ENCODE measurements around the gene FBXO4. TPM values are rescaled to one million over a fixed set of nuclear protein-coding genes. Genes with fewer than 3 reads are reported as not detected.

FBXO4 gene
- total RNA-seq, 1 experiment from 2014 or later: 9.0 TPM

- peaks cover 3% of the 10 kb centered on the region; the same call in 1 of the 2 replicates for H3K27me3 ChIP-seq (ENCODE audit: insufficient read depth, low read length)
- POLR2A ChIA-PET: no interaction called here
- BruUV-seq (replicated peaks): no TSS peak
- no peak overlapping the region for H3K9ac ChIP-seq (ENCODE audit: low read length)
- H3K9me2 ChIP-seq (ENCODE audit: insufficient read depth): no peaks in the 10 kb centered on the region; the same call in 1 of the 2 replicates
- H3K4me3 ChIP-seq (replicated peaks in 1 of 2; ENCODE audit: low read depth in 1 of 2, low read length in 2 of 2): no peak overlapping the region
- no peaks in the 10 kb centered on the region for H4K20me1 ChIP-seq (ENCODE audit: insufficient read depth)
- ATAC-seq (no peak), DNase-seq (ENCODE audit: low read depth, low spot score) (no peak)
- no peaks in the 10 kb centered on the region for H3K79me2 ChIP-seq (ENCODE audit: insufficient read depth, low read length)
- H3K4me2 ChIP-seq (ENCODE audit: low read length): no peak overlapping the region
- TF ChIP-seq ELF1 (IDR thresholded peaks at IDR 0.05; ENCODE audit: borderline replicate concordance, low read depth) (no peak), MAX (IDR thresholded peaks at IDR 0.05) (no peak), CTCF (IDR thresholded peaks at IDR 0.05 in 2 of 3, conservative IDR thresholded peaks at IDR 0.05 in 1 of 3; ENCODE audit: borderline replicate concordance in 1 of 3, insufficient read depth in 1 of 3, low read depth in 2 of 3, low read length in 2 of 3) (no peak), SP1 (IDR thresholded peaks at IDR 0.05; ENCODE audit: low read depth) (no peak), FOSL1 (IDR thresholded peaks at IDR 0.05; ENCODE audit: low read depth) (no peak), EZH2 (IDR thresholded peaks at IDR 0.05) (no peak), SIN3A (IDR thresholded peaks at IDR 0.05; ENCODE audit: low read depth) (no peak), JUND (IDR thresholded peaks at IDR 0.05) (no peak), TCF7L2 (IDR thresholded peaks at IDR 0.05; ENCODE audit: borderline replicate concordance, extremely low read depth, insufficient read depth, insufficient read length) (no peak), EZH2phosphoT487 (IDR thresholded peaks at IDR 0.05; ENCODE audit: borderline replicate concordance) (no peak), CEBPB (IDR thresholded peaks at IDR 0.05; ENCODE audit: low read depth) (no peak)
- TF ChIP-seq, protein P1, sequence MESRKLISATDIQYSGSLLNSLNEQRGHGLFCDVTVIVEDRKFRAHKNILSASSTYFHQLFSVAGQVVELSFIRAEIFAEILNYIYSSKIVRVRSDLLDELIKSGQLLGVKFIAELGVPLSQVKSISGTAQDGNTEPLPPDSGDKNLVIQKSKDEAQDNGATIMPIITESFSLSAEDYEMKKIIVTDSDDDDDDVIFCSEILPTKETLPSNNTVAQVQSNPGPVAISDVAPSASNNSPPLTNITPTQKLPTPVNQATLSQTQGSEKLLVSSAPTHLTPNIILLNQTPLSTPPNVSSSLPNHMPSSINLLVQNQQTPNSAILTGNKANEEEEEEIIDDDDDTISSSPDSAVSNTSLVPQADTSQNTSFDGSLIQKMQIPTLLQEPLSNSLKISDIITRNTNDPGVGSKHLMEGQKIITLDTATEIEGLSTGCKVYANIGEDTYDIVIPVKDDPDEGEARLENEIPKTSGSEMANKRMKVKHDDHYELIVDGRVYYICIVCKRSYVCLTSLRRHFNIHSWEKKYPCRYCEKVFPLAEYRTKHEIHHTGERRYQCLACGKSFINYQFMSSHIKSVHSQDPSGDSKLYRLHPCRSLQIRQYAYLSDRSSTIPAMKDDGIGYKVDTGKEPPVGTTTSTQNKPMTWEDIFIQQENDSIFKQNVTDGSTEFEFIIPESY (IDR thresholded peaks at IDR 0.05; ENCODE audit: extremely low read depth, insufficient replicate concordance, low read length): no peak
- TF ChIP-seq, protein P2, sequence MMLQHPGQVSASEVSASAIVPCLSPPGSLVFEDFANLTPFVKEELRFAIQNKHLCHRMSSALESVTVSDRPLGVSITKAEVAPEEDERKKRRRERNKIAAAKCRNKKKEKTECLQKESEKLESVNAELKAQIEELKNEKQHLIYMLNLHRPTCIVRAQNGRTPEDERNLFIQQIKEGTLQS (IDR thresholded peaks at IDR 0.05): no peak
- no peak overlapping the region for H2AFZ ChIP-seq (ENCODE audit: low read depth, low read length, poor library complexity, severe bottlenecking)
- no peak overlapping the region for H3K27ac ChIP-seq (ENCODE audit: low read depth, low read length)
- no peaks in the 10 kb centered on the region for H3K4me1 ChIP-seq (ENCODE audit: control insufficient read depth in 1 of 2, insufficient read depth in 2 of 2, low read length in 2 of 2)
- RAD21 ChIA-PET (ENCODE audit: low non-redundant PET in 1 of 2, low total read pairs in 2 of 2, uncharacterized antibody in 2 of 2, unreplicated experiment in 2 of 2): no interaction called here
- H3K36me3 ChIP-seq (ENCODE audit: control insufficient read depth in 1 of 2, insufficient read depth in 2 of 2, low read length in 2 of 2): no peaks in the 10 kb centered on the region
- CTCF ChIA-PET: no interaction called here
- H3K9me3 ChIP-seq (ENCODE audit: control insufficient read depth in 1 of 2, insufficient read depth in 1 of 2, low read depth in 1 of 2, low read length in 2 of 2): no peaks in the 10 kb centered on the region
- intact Hi-C loops (cut with micrococcal nuclease): no loop called here
Measured at GRCh38 chr5:41891066-41891707, 33.9 kb upstream of the FBXO4 start.
